Hair follicle dermal papilla cell (primary cell): ENCODE data around the gene LUC7L. TPM values are rescaled to one million over a fixed set of nuclear protein-coding genes. Genes with fewer than 3 reads are reported as not detected.

Source experiments
- small RNA-seq: library from RNA; depleted of rRNA; stranded (forward); fragments of <200 nt; gene quantifications from one replicate; pipeline ENCODE3, GENCODE V24; 2012
- total RNA-seq: library from RNA; depleted of rRNA; stranded (reverse); fragments of >200 nt; gene quantifications from 2 replicates; pipeline ENCODE4 v1.2.3, GENCODE V29; 2012

The LUC7L gene, protein sequence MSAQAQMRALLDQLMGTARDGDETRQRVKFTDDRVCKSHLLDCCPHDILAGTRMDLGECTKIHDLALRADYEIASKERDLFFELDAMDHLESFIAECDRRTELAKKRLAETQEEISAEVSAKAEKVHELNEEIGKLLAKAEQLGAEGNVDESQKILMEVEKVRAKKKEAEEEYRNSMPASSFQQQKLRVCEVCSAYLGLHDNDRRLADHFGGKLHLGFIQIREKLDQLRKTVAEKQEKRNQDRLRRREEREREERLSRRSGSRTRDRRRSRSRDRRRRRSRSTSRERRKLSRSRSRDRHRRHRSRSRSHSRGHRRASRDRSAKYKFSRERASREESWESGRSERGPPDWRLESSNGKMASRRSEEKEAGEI
- 30.8 and 40.6 TPM in 2 replicates for total RNA-seq

GRCh38 chr16:228852-229730 lies at the start of gene LUC7L:
Gene LUC7L, minus strand, starts transcription at chr16:229449. Its CDS starts 110 bp downstream, at chr16:229339.

GRCh38 chr16:275786-276232 lies 46.6 kb upstream of the LUC7L start, which contains the start of gene RGS11:
Gene RGS11, minus strand, starts transcription at chr16:275944. Its CDS starts 33 bp downstream, at chr16:275911.

DNA sequence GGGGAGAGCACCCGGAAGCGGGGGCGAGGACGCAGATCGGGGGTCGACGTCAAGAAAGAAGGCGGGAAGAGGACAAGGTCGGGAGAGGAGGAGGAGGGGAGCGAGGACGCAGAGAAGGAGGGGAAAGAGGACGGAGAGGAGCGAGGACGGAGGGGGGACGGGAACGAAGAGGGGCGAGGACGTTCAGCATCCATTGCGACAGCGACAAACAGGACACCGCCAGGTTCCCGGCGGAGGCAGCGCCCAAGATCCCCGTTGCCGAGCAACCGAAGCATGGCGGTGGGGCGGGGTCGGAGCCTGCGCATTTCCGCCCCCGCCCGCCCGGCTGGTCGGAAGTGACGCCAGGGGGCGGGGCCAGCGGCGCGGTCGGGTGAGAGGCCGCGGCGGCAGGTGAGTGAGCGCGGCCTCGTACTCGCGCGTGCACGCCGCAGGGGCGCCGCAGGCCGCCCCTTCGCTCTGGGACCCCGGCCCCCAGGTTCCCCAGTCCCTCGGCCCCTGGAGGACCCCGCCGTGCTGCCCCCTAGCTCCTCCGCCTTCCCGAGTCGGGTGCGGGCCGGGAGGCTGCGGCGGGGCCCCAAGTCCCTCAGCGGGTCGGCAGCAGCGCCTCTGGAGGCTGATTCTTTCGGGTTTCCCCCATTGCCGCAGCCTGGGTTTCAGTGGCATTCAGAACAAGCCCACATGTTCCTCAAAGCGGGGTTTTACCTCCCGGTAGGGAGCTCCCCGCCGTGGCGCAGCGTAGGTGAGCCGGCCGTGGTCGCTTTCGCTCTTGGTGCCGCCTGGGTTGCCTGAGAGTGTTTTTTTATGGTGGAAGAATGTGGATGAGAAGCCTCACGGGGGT lies 5.4 kb upstream of the LUC7L start, which contains the start of gene FAM234A:
TSS of gene FAM234A (plus strand) at position 354 of the 838 bp plus-strand sequence. CDS start 19,593 bp downstream, outside the sequence.

DNA sequence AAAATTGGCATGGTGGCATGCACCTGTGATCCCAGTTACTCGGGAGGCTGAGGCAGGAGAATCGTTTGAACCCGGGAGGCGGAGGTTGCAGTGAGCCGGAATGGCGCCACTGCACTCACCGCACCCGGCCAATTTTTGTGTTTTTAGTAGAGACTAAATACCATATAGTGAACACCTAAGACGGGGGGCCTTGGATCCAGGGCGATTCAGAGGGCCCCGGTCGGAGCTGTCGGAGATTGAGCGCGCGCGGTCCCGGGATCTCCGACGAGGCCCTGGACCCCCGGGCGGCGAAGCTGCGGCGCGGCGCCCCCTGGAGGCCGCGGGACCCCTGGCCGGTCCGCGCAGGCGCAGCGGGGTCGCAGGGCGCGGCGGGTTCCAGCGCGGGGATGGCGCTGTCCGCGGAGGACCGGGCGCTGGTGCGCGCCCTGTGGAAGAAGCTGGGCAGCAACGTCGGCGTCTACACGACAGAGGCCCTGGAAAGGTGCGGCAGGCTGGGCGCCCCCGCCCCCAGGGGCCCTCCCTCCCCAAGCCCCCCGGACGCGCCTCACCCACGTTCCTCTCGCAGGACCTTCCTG lies 49.1 kb downstream of the LUC7L start, which contains the start of gene HBQ1:
TSS of gene HBQ1 (plus strand) at position 359 of the 575 bp plus-strand sequence. CDS start at position 387, 28 bp downstream.

DNA sequence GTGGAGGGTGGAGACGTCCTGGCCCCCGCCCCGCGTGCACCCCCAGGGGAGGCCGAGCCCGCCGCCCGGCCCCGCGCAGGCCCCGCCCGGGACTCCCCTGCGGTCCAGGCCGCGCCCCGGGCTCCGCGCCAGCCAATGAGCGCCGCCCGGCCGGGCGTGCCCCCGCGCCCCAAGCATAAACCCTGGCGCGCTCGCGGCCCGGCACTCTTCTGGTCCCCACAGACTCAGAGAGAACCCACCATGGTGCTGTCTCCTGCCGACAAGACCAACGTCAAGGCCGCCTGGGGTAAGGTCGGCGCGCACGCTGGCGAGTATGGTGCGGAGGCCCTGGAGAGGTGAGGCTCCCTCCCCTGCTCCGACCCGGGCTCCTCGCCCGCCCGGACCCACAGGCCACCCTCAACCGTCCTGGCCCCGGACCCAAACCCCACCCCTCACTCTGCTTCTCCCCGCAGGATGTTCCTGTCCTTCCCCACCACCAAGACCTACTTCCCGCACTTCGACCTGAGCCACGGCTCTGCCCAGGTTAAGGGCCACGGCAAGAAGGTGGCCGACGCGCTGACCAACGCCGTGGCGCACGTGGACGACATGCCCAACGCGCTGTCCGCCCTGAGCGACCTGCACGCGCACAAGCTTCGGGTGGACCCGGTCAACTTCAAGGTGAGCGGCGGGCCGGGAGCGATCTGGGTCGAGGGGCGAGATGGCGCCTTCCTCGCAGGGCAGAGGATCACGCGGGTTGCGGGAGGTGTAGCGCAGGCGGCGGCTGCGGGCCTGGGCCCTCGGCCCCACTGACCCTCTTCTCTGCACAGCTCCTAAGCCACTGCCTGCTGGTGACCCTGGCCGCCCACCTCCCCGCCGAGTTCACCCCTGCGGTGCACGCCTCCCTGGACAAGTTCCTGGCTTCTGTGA lies 52.5 kb downstream of the LUC7L start, which contains the start of gene HBA1:
TSS of gene HBA1 (plus strand) at position 204 of the 906 bp plus-strand sequence. CDS start at position 241, 37 bp downstream.

GRCh38 chr16:172374-172941 lies 56.8 kb downstream of the LUC7L start, which contains the start of gene HBA2:
Gene HBA2, plus strand, starts transcription at chr16:172876. Its CDS starts 37 bp downstream, at chr16:172913.

DNA sequence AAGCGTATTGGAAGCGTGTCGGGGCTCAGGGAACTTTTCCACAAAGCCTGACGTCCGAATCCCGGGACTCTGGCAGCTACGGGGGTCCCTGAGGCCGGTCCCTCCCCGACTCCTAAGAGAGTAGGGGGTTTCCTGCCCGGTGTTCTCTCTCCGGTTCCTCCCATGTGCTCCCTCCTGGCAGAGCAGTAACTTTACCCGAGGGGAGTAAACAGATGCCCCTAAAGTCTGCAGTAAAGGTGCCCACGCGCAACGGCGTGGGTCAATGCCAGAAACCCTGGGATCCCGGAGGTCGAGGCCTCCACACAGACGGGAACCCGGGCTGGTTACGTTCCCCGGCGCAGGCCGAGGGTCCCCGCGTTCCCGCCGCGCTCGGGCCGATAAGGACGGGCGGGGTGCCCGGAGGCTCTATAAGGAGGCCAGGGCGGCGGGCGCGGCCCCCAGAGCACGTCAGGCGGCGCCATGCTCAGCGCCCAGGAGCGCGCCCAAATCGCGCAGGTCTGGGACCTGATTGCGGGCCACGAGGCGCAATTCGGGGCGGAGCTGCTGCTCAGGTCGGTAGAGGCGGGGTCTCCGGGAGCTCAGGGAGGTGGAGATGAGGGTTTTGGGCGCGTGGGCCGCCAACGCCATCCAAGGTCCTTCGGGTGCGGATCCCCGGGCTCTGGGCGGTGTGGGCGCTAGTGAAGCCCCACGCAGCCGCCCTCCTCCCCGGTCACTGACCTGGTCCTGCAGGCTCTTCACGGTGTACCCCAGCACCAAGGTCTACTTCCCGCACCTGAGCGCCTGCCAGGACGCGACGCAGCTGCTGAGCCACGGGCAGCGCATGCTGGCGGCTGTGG lies 63.5 kb downstream of the LUC7L start, which contains the start of gene HBM:
TSS of gene HBM (plus strand) at position 440 of the 836 bp plus-strand sequence. CDS start at position 460, 20 bp downstream.

GRCh38 chr16:152141-153128 lies 76.8 kb downstream of the LUC7L start, which contains the start of gene HBZ:
Gene HBZ, plus strand, starts transcription at chr16:152644. Its CDS starts 266 bp downstream, at chr16:152910.

Small RNA genes within 50 kb of the gene (small RNA-seq; reads per million reads assigned to genes)
- gene RF00019, result not detected

Other genes starting within 250 kb of the LUC7L start
- gene POLR3K, start 175.8 kb downstream of the LUC7L start, total RNA-seq, result 0.97 and 1.1 TPM in 2 replicates
- 9.0 and 9.6 TPM in 2 replicates for gene SNRNP25, start 175.6 kb downstream of the LUC7L start, total RNA-seq
- gene RHBDF1, start 156.8 kb downstream of the LUC7L start, total RNA-seq, result 42.4 and 44.0 TPM in 2 replicates
- 133 and 153 TPM in 2 replicates for gene MPG, start 151.2 kb downstream of the LUC7L start, total RNA-seq
- gene NPRL3, start 90.8 kb downstream of the LUC7L start, total RNA-seq, result 10.0 and 14.8 TPM in 2 replicates
- not detected in 2 replicates for gene HBZ, start 76.8 kb downstream of the LUC7L start, total RNA-seq
- gene HBM, start 63.5 kb downstream of the LUC7L start, total RNA-seq, result not detected in 2 replicates
- gene HBA2, start 56.6 kb downstream of the LUC7L start, total RNA-seq, result not detected in 2 replicates
- not detected in 2 replicates for gene HBA1, start 52.8 kb downstream of the LUC7L start, total RNA-seq
- gene HBQ1, start 49.0 kb downstream of the LUC7L start, total RNA-seq, result not detected in 2 replicates
- 84.5 and 89.4 TPM in 2 replicates for gene FAM234A, start 5.4 kb upstream of the LUC7L start, total RNA-seq
- 2.2 and 3.2 TPM in 2 replicates for gene RGS11, start 46.5 kb upstream of the LUC7L start, total RNA-seq
- gene ARHGDIG, start 51.1 kb upstream of the LUC7L start, total RNA-seq, result not detected in 2 replicates
- gene PDIA2, start 53.7 kb upstream of the LUC7L start, total RNA-seq, result not detected in 2 replicates
- gene AXIN1, start 123.3 kb upstream of the LUC7L start, total RNA-seq, result 20.0 and 28.6 TPM in 2 replicates
- 54.7 and 57.2 TPM in 2 replicates for gene MRPL28, start 141.1 kb upstream of the LUC7L start, total RNA-seq
- gene PGAP6, start 152.5 kb upstream of the LUC7L start, total RNA-seq, result 46.3 and 54.8 TPM in 2 replicates
- 122 and 127 TPM in 2 replicates for gene NME4, start 167.8 kb upstream of the LUC7L start, total RNA-seq
- gene DECR2, start 172.4 kb upstream of the LUC7L start, total RNA-seq, result 25.0 and 25.2 TPM in 2 replicates
- gene RAB11FIP3, start 196.2 kb upstream of the LUC7L start, total RNA-seq, result 21.6 and 24.3 TPM in 2 replicates